Mucosa of rectum (tissue), 2 donors: ENCODE data around the gene PLIN5.

Experiments used
- H3K27ac ChIP-seq, 2 donors: one replicate each; pipeline ENCODE4 v1.7.0; 2013; ENCODE audit warnings: inconsistent platforms in 2 of 2, low read depth in 2 of 2, low read length in 2 of 2
- H3K27me3 ChIP-seq, 2 donors: one replicate each; pipeline ENCODE4 v1.7.0; 2013; ENCODE audit warnings: low read length in 2 of 2; ENCODE audit not compliant: control insufficient read depth in 2 of 2, insufficient read depth in 2 of 2
- H3K36me3 ChIP-seq, 2 donors: one replicate each; pipeline ENCODE4 v1.7.0; 2013; ENCODE audit warnings: low read length in 2 of 2; ENCODE audit not compliant: control insufficient read depth in 2 of 2, insufficient read depth in 2 of 2
- H3K4me1 ChIP-seq, 2 donors: one replicate each; pipeline ENCODE4 v1.7.0; 2013; ENCODE audit warnings: low read length in 2 of 2, mild to moderate bottlenecking in 1 of 2; ENCODE audit not compliant: control insufficient read depth in 2 of 2, insufficient read depth in 2 of 2
- H3K4me3 ChIP-seq, 2 donors: one replicate each; pipeline ENCODE4 v1.7.0; 2013; ENCODE audit warnings: low read length in 2 of 2
- H3K9ac ChIP-seq, 2 donors: one replicate each; pipeline ENCODE4 v1.7.0; 2013; ENCODE audit warnings: low read length in 2 of 2, low read depth in 1 of 2, mild to moderate bottlenecking in 1 of 2
- H3K9me3 ChIP-seq, 2 donors: one replicate each; pipeline ENCODE4 v1.7.0; 2013; ENCODE audit warnings: low read length in 2 of 2; ENCODE audit not compliant: control insufficient read depth in 2 of 2
- donor health status: healthy.
- donor health status: Normal muscosa, but diverticular disease.

PLIN5 gene

GRCh38 chr19:4504297-4504701 lies 30.7 kb downstream of the PLIN5 start:
- no peak overlapping the region for H3K27ac ChIP-seq
- H3K36me3 ChIP-seq, result peaks cover 18 to 23% of the 10 kb centered on the region in 2 donors

DNA sequence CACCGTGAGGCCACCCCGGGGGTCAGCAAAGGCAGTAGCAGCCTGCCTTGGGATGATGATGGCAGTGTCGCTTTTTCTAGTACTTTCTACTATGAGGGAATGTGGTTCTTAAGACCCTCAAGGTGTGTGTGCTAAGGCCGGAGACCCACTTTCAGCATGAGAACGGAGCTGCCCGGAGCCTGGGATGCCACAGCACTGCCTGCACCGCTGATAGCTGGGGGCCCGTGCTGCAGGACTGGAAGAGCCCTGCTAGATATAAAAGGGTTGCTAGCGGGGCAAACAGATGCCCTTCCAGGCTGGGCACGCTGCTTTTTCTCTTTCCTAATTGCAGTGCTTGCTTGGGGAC lies 31.2 kb downstream of the PLIN5 start:
- Histone ChIP-seq H3K9ac (no peak overlapping the region), H3K27ac (no peak overlapping the region), H3K4me1 (no peaks in the 10 kb centered on the region), H3K36me3 (peaks cover 18 to 23% of the 10 kb centered on the region in 2 donors), H3K9me3 (no peaks in the 10 kb centered on the region), H3K4me3 (no peak overlapping the region), H3K27me3 (no peaks in the 10 kb centered on the region)

More at GRCh38 chr19:4504297-4504701, 30.7 kb downstream of the PLIN5 start:
- Histone ChIP-seq H3K4me3 (no peak overlapping the region), H3K9ac (no peak overlapping the region), H3K4me1 (no peaks in the 10 kb centered on the region), H3K9me3 (no peaks in the 10 kb centered on the region), H3K27me3 (no peaks in the 10 kb centered on the region)

DNA sequence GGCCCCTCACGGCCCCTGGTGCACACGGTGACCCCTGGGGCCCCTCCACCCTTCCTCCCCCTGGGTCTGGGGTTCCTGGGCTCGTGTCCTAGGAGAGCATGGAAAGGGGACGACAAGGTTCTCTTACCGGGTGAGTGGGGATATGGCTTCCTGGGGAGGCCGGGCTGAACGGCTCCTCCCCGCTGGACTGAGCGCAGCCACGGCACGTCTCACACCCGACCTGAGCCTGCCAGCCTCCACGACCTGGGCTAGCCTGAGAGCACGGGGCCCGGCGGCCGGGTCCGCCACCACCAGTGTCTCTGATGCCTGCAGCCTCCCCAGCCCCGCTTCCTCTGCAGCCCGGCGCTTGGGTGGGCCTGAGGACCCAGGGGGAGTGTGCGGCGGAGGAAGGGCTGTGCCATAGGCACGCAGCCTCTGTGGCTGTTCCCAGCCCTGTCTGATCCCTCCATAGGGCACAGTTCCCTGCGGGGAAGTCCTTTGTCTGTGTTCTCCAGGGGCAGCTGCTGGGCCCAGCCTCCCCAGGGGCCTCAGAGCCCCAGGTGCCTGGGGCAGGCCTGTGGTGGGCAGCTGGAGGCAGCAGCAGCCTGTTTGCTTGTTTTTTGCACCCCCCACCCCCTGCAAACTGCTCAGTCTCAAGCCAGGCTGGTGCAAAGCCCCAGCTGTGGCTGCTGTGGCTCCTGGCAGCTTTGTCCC lies 31.7 kb downstream of the PLIN5 start:
- no peak overlapping the region for H3K4me3 ChIP-seq
- H3K27me3 ChIP-seq, result no peaks in the 10 kb centered on the region
- H3K4me1 ChIP-seq, result no peaks in the 10 kb centered on the region
- H3K36me3 ChIP-seq, result peaks cover 23 to 24% of the 10 kb centered on the region in 2 donors
- no peak overlapping the region for H3K27ac ChIP-seq
- H3K9ac ChIP-seq, result no peak overlapping the region
- no peaks in the 10 kb centered on the region for H3K9me3 ChIP-seq

DNA sequence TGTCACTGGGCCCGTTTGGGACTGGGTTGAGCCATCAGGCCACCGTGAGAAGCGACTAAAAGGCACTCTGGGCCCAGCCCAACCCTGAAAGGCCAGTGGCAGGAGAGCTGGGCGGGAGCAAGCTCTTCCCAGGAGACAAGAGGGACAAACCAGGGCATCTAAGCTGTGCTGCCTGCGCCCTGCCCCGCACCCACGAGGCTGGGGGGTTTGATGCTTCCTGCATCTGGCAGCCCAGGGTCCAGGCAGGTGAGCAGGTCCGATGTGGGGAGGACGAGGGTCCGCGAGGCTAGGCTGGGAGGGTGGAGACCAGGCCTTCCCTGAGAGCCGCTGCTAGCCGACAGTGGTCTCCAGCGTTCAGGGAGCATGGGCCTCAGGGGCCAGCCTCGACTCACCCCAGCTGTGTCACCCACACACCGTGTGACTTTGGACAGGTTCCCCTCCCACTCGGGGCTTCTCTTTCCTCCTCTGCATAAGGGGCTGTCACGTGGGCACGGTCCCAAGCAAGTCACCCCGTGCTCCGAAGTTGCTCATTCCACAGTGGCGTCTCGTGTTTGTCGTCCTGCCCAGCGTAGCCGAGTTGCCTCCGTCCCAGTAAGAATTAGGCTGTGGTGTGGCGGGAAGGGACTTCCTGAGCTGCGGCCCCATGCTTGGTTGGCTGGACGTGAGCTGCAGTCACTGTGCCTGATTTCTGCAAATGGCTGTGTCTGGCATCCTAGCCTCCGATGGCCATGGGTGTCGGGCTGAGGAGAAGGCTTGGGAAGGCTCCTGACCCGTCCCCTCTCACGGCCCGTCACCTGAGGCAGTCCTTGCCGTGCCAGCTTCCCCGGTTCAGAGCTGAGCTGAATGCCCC lies 32.5 kb downstream of the PLIN5 start:
- H3K9me3 ChIP-seq, result no peaks in the 10 kb centered on the region
- no peak overlapping the region for H3K9ac ChIP-seq
- H3K36me3 ChIP-seq, result peaks cover 29 to 30% of the 10 kb centered on the region in 2 donors

DNA sequence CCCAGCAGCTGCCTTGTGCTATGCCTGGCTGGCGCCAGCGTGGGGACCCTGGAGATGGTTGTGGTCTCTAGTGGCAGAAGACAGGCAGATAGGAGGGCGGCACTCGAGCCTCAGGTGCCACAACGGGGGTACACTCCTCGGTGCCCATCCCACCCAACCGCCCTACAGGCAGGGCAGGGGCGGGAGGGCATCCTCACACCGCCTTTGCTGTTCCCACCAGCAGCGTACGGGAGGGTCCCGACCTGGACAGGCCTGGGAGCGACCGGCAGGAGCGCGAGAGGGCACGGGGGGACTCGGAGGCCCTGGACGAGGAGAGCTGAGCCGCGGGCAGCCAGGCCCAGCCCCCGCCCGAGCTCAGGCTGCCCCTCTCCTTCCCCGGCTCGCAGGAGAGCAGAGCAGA lies 33.3 kb downstream of the PLIN5 start:
- peaks cover 32% of the 10 kb centered on the region in 2 donors for H3K36me3 ChIP-seq
- H3K4me3 ChIP-seq, result no peak overlapping the region
- H3K27ac ChIP-seq, result no peak overlapping the region
- H3K9ac ChIP-seq, result no peak overlapping the region
- H3K4me1 ChIP-seq, result no peaks in the 10 kb centered on the region
- no peaks in the 10 kb centered on the region for H3K9me3 ChIP-seq
- H3K27me3 ChIP-seq, result no peaks in the 10 kb centered on the region

More for the DNA sequence above, 32.5 kb downstream of the PLIN5 start:
- Histone ChIP-seq H3K27ac (no peak overlapping the region), H3K4me3 (no peak overlapping the region), H3K4me1 (no peaks in the 10 kb centered on the region), H3K27me3 (no peaks in the 10 kb centered on the region)

DNA sequence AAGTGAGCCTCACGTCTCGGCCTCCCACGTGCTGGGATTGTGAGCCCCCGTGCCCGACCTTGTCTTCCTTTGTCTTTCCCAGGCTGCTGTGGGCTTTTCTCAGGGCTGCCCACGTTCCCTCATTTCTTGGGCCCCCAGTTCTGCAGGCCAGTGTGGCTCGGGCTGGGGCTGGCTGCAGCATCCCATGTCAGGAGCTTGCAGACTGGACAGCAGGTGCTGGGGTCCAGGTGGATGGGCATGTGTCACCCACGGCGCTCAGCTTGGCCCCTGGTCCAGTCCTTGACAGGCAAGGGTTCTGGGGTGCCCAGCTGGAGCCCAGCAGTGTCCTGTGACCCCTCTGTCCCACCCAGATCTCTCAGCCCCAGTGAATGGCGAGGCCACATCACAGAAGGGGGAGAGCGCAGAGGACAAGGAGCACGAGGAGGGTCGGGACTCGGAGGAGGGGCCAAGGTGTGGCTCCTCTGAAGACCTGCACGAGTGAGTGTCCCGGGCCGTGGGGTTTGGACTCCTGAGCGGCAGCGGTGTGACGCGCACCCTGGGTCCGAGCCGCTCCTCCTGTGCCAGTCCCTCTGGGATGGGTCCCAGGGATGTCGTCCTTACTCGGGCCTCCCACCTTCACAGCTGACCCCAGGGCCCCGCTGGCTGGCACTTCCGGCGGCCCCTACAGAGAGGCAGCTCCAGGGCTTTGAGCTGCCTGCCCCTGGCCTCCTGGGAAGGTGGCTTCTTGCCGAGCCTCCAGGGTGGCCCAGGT lies 34.0 kb downstream of the PLIN5 start:
- H3K4me1 ChIP-seq, result no peaks in the 10 kb centered on the region
- no peak overlapping the region for H3K27ac ChIP-seq
- H3K27me3 ChIP-seq, result no peaks in the 10 kb centered on the region
- no peak overlapping the region for H3K4me3 ChIP-seq
- H3K9me3 ChIP-seq, result no peaks in the 10 kb centered on the region
- no peak overlapping the region for H3K9ac ChIP-seq
- H3K36me3 ChIP-seq, result peaks cover 32 to 36% of the 10 kb centered on the region in 2 donors

DNA sequence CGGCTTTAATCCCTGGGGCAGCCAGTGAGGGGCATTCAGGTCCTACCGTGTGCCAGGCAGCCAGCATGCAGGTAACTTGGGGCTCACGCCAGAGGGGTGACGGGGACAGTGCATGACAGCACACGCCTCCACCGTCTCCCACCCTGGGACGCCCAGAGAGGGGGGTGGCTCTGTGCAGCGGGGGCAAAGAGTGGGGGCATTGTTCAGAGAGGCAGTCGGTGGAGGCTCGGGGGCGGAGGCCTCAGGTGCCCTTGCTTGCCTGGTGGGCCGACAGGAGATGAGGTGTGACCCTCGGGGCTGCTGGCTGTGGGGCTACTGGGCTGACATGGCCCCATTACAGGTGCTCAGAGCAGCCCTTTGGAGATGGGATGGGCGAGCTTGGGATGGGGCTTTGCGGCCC lies 35.2 kb downstream of the PLIN5 start:
- no peak overlapping the region for H3K4me3 ChIP-seq
- H3K4me1 ChIP-seq, result no peaks in the 10 kb centered on the region
- H3K27me3 ChIP-seq, result no peaks in the 10 kb centered on the region
- no peak overlapping the region for H3K27ac ChIP-seq
- H3K9me3 ChIP-seq, result no peaks in the 10 kb centered on the region
- H3K36me3 ChIP-seq, result peaks cover 32 to 38% of the 10 kb centered on the region in 2 donors
- no peak overlapping the region for H3K9ac ChIP-seq

DNA sequence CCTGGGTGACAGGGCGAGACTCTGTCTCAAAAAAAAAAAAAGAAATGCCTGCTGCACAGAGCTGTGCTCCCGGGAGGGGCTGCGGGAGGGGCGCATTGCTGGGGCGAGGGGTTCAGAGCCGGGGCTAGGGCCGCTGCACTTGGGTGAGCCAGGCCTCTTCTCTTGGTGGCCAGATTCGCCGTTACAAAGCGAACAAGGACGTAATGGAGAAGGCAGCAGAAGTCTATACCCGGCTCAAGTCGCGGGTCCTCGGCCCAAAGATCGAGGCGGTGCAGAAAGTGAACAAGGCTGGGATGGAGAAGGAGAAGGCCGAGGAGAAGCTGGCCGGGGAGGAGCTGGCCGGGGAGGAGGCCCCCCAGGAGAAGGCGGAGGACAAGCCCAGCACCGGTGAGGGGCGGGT lies 35.7 kb downstream of the PLIN5 start:
- H3K4me3 ChIP-seq, result no peak overlapping the region
- no peaks in the 10 kb centered on the region for H3K9me3 ChIP-seq
- no peak overlapping the region for H3K9ac ChIP-seq
- H3K27me3 ChIP-seq, result no peaks in the 10 kb centered on the region
- H3K36me3 ChIP-seq, result peaks cover 32 to 37% of the 10 kb centered on the region in 2 donors
- H3K27ac ChIP-seq, result no peak overlapping the region
- no peaks in the 10 kb centered on the region for H3K4me1 ChIP-seq

DNA sequence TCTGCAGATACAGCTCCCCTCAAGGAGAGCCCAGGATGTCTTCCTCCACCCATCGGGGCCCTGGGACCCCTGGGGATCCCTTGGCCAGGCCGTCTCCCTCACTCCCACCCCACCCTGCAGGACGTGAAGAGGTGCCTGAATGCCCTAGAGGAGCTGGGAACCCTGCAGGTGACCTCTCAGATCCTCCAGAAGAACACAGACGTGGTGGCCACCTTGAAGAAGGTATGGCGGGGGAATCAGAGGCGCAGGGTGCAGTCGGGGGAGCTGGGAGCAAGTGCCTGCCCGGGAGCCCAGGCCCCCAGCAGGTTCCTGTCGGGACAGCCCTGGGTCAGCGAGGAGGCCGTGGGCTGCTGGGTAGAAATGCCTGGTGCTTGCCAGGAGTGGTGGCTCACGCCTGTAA lies 36.3 kb downstream of the PLIN5 start:
- Histone ChIP-seq H3K27ac (no peak overlapping the region), H3K36me3 (peaks cover 33 to 38% of the 10 kb centered on the region in 2 donors), H3K27me3 (no peaks in the 10 kb centered on the region), H3K4me3 (no peak overlapping the region), H3K4me1 (no peaks in the 10 kb centered on the region), H3K9me3 (no peaks in the 10 kb centered on the region), H3K9ac (no peak overlapping the region)
